ENCODE measurements around the gene ATP8A1.
"Not testable (repeated sequence)": the region's sequence is repeated elsewhere in the genome, so short reads cannot be mapped to it uniquely, and the experiment has no call there.

Gene ATP8A1

GRCh38 chr4:42501624-42502401 is 155.1 kb downstream of the ATP8A1 start:
- no peak for DNase-seq (ENCODE audit: low spot score)

DNA sequence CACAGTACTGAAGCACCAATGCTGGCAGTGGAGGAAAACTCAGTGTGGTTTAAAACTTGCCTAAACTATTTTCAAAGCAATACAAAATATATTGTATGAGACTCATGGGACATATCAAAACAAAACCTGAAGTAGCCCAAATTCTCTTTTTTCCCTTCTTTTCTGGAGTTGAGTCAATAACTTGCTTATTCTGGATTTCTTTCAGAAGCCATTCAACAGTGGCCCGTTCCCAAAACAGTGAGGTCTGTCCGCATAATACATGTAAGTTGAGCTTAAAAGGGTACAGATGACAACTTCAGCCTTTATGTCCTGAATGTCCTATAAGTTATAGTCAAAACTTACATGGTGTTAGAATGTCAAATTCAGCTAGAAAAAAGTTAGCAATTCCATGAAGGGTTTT is 158.9 kb downstream of the ATP8A1 start:
- no peak for DNase-seq (ENCODE audit: low spot score)

DNA sequence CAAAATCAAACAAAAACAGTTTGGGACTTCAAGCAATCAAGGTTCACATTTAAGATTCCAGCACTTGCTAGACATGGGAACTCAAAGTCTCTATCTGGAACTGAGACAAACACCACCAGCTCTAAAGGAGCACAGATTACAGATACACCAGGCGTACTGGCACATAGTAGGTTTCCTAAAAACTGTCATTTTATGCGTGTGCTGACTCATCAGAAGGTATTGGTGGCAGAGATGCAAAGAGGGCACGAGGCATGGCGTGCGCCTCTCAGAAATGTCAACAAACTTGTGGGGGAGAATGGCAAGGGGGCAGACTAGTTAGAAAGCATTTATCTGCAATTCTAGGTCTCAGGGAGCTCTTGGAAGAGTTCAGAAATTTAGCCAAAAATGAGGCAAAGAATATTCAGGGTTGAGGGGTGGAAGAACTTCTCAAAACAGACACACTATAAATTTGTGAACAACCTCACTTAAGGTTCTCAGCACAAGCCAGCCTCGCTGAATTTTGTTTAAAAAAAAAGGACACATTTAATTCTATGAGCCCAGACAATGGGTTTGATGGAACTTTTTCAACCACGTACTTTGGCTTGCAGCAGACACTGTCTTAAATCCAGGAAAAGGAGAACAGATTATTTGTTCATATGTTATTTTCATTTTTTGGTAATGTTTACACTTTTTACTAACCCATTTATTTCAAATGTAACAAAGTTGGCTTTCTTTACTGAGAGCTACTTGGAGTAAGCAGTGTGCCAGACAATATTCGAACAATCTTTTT is 159.6 kb downstream of the ATP8A1 start:
- DNase-seq (ENCODE audit: low spot score): no peak

DNA sequence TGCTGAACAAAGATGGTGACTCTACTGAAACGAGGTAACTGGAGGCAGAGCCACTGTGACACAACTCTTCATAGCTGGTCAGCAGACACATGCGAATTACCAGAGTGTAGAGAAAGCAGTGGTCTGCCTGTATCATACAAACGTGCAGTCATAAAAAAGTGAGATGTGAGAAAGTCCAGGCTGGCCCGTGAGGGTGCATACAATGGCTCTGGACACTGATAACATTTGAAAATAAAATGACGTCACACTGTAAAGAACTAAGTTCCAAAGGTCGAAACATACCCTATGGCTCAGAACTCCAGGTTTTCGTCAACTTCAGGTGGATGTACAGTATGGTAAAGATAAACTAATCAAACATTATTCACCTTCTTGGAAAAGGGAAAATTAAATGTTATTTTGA is 163.9 kb downstream of the ATP8A1 start:
- no peak for DNase-seq (ENCODE audit: low spot score)

- no peak for DNase-seq (ENCODE audit: low spot score)
Observed at GRCh38 chr4:42490015-42490414, 166.9 kb downstream of the ATP8A1 start.

GRCh38 chr4:42489095-42489494 is 167.8 kb downstream of the ATP8A1 start:
- no peak for DNase-seq (ENCODE audit: low spot score)

GRCh38 chr4:42488554-42488953 is 168.4 kb downstream of the ATP8A1 start:
- no peak for DNase-seq (ENCODE audit: low spot score)

DNA sequence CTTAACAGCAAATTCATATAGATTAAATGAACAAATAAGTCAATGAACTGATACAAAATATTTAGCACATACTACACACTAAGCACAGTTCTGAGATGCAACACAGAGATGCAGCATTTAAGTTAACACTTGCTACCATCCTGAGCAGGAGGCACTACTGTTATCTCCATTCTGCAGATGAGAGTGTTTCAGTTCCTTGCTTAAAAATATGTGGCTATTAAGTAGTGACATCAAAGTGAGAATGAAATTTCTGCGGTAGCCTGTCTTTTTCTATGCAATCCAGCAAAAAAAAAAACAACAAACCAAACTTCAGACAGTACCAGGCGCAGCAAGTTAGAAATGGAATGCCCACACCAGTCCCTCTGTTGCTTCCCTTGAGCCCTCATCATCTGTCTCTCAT is 168.8 kb downstream of the ATP8A1 start:
- no peak for DNase-seq (ENCODE audit: low spot score)

DNA sequence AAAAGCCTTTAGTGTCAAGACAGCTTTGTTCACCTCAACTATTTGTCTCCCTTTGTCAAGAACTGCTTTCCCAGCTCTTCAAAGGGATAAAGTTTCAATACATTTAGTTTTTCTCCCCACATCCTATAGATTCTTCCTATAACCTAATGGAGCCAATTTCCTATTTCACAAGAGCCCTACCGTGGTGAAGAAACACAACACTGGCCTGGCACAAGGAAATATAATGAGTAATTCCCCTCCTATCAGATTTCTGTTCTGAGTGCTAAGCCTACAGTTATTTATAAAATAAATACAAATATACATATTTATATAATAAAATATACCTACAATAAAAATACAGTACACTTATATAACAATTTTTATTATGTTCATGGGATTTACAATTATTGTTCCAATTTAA is 169.7 kb downstream of the ATP8A1 start:
- no peak for DNase-seq (ENCODE audit: low spot score)

DNA sequence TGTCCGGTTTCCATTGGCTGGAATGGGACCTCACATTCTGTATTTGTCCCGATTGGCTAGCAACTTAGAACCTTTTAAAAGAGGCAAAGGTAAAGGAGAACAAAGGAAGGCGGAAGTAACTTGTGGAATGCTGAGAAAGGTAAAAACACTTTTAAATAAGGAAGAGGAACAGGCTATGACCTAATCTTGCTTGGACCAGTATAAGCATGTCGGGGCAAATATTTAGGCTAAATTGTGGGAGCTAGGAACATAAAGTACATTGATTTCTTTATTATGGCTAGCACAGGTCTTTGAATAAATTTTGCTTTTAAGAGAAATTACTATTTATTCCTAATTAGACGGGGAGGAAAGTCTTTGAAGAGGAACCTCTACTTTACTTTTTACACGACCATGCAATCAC is 170.7 kb downstream of the ATP8A1 start:
- DNase-seq (ENCODE audit: low spot score): not testable (repeated sequence)

DNA sequence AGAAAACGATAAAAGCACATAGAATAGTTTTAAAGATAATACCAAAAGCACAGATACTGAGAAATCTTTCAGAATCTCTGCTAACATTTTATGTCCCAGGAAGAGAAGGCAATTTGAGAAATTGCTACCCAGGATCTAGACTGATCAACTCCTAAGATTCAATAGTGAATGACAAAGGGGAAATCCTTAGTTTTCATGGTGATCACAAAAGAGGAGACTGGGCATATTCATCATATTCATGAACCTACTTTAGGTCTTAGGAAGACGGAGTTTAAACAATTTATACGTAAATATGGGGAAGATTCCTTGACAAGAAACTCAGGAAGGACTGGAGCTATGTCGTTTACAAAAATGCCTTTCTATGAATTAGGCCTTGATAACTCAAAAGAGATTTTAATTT is 172.3 kb downstream of the ATP8A1 start:
- no peak for DNase-seq (ENCODE audit: low spot score)

GRCh38 chr4:42483426-42484379 is 173.2 kb downstream of the ATP8A1 start:
- DNase-seq (ENCODE audit: low spot score): no peak

DNA sequence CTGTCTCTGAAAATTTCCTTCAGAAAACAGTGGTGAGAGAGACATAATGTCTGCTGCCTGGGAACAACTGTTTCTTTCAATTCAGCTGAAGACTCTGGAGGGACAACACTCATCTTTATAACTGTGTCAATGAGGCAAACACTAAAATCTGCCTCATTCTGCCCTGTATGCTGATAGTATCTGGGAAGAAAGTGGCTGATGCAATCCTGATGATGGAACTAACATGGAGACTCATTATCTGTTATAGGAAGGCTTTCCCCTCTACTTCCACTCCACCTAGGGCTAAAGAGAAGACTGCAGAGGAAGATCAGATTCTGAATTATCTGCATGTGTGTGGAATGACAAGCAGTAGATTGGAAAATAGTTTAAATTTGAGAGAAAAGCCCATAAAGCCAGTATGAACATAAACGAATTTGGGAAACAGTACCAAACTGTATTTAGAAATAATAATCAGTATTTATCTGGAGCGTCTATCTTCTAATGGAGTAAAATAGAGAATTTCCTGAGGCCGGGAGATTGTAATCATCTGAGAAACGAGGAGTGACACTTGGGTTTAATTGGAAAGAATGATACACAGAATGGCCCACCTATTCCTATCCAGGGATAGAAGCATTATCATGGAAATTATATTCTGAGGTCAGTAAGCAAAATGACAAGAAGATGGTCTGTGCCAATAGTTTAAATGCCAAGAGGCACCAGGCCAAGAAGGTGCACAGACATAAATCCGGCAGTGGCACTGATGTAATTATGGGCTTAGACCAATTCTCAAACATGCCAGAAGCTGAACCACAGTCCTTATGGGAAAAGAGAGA is 174.2 kb downstream of the ATP8A1 start:
- DNase-seq (ENCODE audit: low spot score): no peak

DNA sequence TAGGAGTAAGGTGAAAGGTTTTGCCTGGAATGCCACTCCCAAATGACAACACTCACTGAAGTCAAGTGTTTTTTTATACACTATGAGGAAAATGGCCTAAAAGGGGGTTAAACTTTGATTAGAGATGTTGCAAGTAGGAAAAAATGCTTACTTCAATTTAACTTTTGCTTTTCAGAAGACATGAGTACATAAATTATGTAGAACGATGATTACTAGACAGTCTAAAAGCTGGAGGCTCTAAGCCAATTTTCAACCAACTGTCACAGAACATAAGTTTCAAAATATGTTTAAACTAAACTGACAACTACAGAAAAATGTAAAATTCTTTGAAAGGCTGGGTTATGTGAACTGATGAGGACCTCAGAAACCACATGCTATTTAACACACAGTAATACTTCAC is 176.2 kb downstream of the ATP8A1 start:
- no peak for DNase-seq (ENCODE audit: low spot score)

GRCh38 chr4:42480281-42480680 is 176.6 kb downstream of the ATP8A1 start:
- DNase-seq (ENCODE audit: low spot score): no peak

DNA sequence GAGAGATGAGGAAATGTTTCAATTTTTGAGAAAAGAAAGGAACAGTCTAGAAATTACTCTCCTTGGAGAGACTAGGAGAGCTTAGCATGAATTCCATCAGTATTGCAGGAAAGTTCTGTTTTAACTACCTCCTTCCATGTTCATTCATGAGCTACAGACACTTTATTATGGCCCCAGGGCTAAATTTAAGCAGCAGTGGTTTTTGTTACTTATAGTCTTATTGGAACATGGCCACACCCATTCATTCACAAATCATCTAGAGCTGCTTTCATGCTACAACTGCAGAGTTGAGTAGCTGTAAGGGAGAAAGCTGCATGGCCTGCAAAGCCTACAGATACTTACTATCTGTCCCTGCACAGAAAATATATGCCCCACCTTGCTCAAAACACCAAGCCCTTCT is 178.0 kb downstream of the ATP8A1 start:
- DNase-seq (ENCODE audit: low spot score): no peak

DNA sequence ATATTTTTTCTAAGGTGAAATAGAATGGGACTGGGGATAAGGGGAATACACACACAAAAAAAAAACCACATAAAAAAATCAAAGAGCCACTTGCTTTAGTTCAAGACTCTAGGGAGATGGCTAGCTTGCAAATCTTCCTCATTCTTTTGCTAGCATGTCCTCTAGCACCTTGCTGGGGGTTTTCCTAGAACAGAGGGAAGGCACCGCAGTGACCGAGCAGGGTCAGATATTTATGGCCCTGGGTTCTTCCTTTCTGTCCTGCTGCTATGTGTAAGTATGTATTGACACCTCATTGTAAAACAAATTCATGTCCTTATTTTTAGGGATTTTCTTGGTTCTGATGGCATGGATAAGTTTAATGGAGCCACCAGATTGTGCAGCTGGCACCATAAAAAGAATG is 178.4 kb downstream of the ATP8A1 start:
- no peak for DNase-seq (ENCODE audit: low spot score)

- no peak for DNase-seq (ENCODE audit: low spot score)
Observed at GRCh38 chr4:42474406-42474805, 182.5 kb downstream of the ATP8A1 start.

GRCh38 chr4:42473071-42473684 is 183.7 kb downstream of the ATP8A1 start:
- DNase-seq (ENCODE audit: low spot score): no peak

DNA sequence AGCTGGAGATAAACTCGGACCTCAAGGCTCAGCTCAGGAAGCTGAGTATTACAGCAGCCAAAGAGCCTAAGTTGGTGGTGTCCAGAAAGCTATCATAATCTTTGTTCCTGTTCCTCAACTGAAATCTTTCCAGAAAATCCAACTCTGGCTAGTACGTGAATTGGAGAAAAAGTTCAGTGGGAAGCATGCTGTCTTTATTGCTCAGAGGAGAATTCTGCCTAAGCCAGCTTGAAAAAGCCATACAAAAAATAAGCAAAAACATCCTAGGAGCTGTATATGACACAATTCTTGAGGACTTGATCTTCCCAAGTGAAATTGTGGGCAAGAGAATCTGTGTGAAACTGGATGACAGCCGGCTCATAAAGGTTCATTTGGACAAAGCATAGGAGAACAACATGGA is 185.0 kb downstream of the ATP8A1 start:
- DNase-seq (ENCODE audit: low spot score): no peak

DNA sequence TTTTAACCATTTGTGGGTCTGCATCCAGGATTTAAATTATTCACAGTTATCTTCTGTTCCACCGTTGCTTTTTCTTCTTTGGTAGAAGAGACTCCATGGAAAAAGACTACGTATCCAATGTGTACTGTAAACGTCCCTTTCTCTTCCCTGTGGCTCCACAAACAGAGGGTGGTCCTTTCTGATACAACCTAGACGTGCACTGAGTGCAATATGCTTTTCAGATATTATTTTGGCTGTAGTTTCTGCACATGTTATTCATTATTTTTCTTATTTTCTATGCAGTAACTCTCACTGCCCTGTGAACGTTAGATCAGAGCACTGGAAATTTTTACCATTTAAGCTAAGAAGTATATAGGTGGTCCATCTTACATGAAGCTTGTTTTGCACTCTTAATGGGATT is 186.9 kb downstream of the ATP8A1 start:
- no peak for DNase-seq (ENCODE audit: low spot score)
